AG09309 (cell line): ENCODE measurements around the gene SMNDC1.
A peak's percentile ranks its signal among the peaks of the same experiment; 100 is the strongest.

ENCODE experiments used
- DNase-seq: peaks from one replicate; pipeline ENCODE4 v3.0.0-alpha.2; 2010; ENCODE audit warnings: low read depth
- H3K4me3 ChIP-seq: 2 replicates; pipeline ENCODE4 v1.5.1; 2011; ENCODE audit warnings: mild to moderate bottlenecking, low read depth, low read length, moderate library complexity; ENCODE audit not compliant: control insufficient read depth
- TF ChIP-seq, protein P1 (sequence below): IDR thresholded peaks from 2 replicates; pipeline ENCODE4 v1.5.1; 2011; ENCODE audit warnings: mild to moderate bottlenecking, low read depth, low read length, inconsistent platforms; ENCODE audit not compliant: insufficient read depth, control insufficient read depth; ENCODE audit errors: missing control alignments

SMNDC1 gene

DNA sequence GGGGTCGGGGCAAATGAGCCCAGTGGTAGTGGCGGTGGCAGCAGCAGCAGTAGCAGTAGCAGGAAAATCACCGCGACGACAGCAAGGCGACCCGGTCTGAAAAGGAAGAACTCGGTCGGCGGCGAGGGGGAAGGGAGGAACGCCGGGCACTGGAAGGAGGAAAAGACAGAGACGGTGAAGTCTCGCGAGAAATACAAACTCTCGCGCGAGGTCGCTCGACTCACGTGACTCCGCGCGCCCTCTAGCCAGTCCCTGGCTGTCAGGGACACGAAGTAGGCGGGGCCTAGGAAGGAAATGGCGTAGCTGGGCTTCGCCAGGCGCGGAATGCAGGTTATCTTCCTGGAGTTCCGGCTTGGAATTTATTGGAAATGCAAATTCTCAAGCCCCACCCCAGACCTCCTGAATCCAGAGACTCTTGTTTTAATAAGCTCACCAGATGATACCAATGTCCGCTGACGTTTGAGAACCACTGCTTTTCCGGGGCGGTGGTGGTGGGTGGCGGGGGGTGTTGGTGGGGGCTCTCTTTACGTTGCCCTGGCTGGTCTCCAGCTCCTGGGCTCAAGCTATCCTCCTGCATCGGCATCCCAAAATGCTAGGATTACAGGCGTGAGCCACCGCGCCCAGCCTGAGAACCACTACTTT, at the start of gene SMNDC1:
TSS of gene SMNDC1 (minus strand) at position 141 of the 642 bp plus-strand sequence. CDS start 1,333 bp downstream, outside the sequence.
- peak; percentile 90 for DNase-seq
- TF ChIP-seq, protein P1, sequence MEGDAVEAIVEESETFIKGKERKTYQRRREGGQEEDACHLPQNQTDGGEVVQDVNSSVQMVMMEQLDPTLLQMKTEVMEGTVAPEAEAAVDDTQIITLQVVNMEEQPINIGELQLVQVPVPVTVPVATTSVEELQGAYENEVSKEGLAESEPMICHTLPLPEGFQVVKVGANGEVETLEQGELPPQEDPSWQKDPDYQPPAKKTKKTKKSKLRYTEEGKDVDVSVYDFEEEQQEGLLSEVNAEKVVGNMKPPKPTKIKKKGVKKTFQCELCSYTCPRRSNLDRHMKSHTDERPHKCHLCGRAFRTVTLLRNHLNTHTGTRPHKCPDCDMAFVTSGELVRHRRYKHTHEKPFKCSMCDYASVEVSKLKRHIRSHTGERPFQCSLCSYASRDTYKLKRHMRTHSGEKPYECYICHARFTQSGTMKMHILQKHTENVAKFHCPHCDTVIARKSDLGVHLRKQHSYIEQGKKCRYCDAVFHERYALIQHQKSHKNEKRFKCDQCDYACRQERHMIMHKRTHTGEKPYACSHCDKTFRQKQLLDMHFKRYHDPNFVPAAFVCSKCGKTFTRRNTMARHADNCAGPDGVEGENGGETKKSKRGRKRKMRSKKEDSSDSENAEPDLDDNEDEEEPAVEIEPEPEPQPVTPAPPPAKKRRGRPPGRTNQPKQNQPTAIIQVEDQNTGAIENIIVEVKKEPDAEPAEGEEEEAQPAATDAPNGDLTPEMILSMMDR, result no peak
- peak within 1 kb of the TSS; percentile 53 for H3K4me3 ChIP-seq

DNA sequence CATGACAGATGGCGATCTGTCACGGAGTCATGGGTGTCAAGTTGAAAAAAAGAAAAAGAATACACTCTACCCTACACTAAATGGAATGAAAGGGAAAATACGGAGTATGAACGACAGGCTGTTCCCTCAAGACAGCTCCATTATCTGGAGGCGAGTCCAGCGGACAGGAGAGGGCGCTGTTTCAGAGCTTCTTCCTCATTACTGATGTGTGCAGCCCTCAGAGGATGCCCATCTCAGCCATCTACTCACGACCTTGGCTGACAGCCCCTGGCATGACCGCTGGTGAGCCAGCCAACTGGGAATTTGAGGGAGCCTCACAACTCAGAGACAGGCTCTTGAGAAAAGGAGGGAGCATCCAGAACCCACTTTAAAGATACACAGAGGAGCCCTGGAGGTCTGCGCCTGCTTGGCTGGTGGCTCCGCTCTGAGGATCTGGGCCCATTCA, 49.6 kb upstream of the SMNDC1 start:
- TF ChIP-seq, protein P1, result peak; percentile 91
- no peak overlapping the region for H3K4me3 ChIP-seq
- DNase-seq, result peak; percentile 62

DNA sequence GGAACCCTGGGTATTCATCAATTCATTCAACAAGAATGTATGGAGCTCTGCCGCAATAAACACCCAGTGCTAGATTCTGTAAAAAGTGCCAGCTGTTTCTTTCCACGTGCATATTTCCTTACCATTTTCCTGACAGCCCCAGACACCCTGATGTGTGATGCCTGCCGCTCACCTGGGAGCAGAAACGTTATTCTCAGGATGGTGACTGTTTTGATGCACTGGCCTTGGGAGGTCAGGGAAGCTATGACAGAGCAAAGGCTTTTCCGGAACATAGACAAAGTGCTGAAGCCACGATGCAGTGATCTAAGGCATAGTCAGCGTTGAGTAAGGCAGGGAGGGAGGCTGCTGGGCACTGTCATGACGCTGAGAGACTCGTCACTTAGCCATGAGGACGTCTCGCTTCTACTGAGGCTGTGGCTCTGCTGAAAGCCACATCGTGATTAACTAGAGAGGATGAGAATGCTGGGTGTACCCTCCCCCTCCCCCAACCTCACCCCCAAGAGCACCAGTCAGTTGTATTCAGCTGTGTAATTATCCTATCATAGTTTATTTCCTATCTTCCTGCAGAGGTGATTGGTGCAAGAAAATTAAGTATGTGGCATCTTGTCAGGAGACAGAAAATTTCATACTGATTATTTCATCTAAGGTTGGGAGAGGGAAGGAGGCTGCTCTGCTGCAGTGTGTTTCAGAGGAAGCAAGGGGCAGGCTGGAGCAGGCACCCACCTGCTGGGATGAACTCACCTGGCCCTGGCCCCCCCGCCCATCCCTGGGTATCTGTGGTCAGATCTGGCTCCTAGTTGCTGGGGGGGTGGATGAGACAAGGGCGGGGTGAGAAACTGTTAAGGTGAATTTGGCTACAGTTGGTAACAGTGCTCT, 48.8 kb upstream of the SMNDC1 start:
- peak overlapping the region; percentile 1; the same call in 1 of the 2 replicates for H3K4me3 ChIP-seq
- DNase-seq, result peak; percentile 71
- TF ChIP-seq, protein P1, result peak; percentile 39

DNA sequence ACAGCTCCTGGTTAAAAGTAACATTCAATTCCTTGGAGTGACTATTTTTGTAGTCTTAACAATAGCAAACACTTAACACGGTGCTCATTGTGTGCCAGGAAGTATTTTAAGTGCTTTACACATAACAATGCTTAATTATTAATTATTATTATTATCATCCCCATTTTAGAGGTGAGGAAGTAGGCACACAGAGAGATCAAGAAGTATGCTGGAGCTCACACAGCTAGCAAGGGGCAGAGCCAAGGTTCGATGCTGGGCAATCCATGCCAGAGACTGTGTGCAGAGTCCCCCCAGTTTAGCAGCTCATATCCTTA, 48.2 kb upstream of the SMNDC1 start:
- TF ChIP-seq, protein P1, result no peak
- no peak for DNase-seq
- no peak overlapping the region for H3K4me3 ChIP-seq

DNA sequence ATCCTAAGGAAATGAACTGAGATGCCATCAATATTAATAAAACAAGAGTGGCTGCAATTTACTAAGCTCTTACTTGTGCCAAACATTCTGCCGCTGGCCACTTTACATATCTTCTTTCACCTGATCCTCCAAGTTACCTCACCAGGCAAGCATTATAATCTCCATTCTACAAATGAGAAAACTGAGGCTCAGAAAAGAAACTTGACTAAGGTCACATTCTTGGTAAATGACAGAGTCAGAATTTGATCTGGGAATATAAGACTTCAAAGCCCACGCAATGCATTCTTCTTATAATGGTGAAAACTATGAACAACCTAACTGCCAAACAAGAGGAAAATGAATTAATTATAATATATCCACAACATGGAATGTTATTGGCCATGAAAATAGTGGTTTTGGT, 46.1 kb upstream of the SMNDC1 start:
- TF ChIP-seq, protein P1, result no peak
- DNase-seq, result no peak
- no peak overlapping the region for H3K4me3 ChIP-seq

DNA sequence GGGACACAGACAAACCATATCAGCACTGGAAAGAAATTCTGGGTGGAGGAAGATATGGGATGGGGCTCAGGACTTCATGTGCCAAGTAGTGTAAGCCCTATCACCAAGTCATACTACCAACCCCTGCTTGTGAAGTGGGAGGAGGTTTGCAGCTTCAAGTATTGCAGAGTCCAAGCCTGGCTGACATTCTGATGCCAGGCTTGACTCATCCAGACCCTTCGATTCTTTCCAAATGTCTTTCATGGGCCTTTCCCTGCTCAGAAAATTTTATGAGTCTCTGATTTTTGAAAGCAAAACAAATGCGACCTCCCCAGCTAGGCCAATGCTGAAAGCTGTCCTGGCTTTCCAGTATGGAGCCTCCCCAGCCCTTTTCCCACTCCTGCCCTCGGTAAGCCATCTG, 45.1 kb upstream of the SMNDC1 start:
- no peak overlapping the region for H3K4me3 ChIP-seq
- DNase-seq, result no peak
- TF ChIP-seq, protein P1, result no peak
